ENCODE data around the gene SMOC2.

- TF ChIP-seq CTCF (IDR thresholded peaks at IDR 0.05; ENCODE audit: poor library complexity, severe bottlenecking) (no peak), TAF1 (IDR thresholded peaks at IDR 0.05; ENCODE audit: low read depth) (no peak), REST (IDR thresholded peaks at IDR 0.05; ENCODE audit: borderline replicate concordance) (no peak), POLR2AphosphoS5 (IDR thresholded peaks at IDR 0.05) (no peak), EP300 (conservative IDR thresholded peaks at IDR 0.05; ENCODE audit: poor library complexity, severe bottlenecking) (no peak), EZH2 (IDR thresholded peaks at IDR 0.05; ENCODE audit: borderline replicate concordance, insufficient read depth, low read length, poor library complexity, severe bottlenecking) (no peak), RAD21 (conservative IDR thresholded peaks at IDR 0.05) (no peak), MXI1 (conservative IDR thresholded peaks at IDR 0.05; ENCODE audit: poor library complexity, severe bottlenecking) (no peak)
Observed at GRCh38 chr6:168447282-168447681, 6.3 kb downstream of the SMOC2 start.
